ENCODE results near the gene ENAH.

The ENAH gene

DNA sequence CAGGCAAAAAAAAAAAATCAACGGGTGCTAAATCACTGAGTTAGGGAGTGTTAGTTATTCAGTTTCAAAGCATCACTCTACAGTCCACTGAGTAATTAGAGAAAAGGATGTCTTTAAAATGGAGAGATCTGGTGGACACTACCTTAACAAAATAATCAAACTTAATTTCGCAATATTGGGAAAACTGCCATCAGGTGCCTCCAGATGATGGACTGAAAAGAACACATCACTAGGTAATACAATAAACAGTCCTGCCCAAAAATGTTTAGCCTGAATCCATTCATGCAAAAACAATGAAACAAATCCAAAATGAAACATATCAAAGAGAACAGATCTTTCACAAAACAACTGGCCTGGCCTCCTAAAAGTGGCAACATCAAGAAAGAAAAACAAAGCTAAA is 54.1 kb downstream of the ENAH start:
- H3F3A ChIP-seq (ENCODE audit: insufficient read depth) = no peaks in the 10 kb centered on the region
- no peaks in the 10 kb centered on the region for H3K36me3 ChIP-seq (ENCODE audit: low read length)
- H3K4me2 ChIP-seq (ENCODE audit: low read depth, low read length, poor library complexity, severe bottlenecking) = no peak overlapping the region
- H3K9me3 ChIP-seq (ENCODE audit: insufficient read depth, low read length) = no peaks in the 10 kb centered on the region
- no peak overlapping the region for H3K4me3 ChIP-seq (ENCODE audit: insufficient read depth, low read length, poor library complexity, severe bottlenecking)
- TF ChIP-seq EZH2phosphoT487 (conservative IDR thresholded peaks at IDR 0.05; ENCODE audit: low read length) = no peak
- TF ChIP-seq, protein P1, sequence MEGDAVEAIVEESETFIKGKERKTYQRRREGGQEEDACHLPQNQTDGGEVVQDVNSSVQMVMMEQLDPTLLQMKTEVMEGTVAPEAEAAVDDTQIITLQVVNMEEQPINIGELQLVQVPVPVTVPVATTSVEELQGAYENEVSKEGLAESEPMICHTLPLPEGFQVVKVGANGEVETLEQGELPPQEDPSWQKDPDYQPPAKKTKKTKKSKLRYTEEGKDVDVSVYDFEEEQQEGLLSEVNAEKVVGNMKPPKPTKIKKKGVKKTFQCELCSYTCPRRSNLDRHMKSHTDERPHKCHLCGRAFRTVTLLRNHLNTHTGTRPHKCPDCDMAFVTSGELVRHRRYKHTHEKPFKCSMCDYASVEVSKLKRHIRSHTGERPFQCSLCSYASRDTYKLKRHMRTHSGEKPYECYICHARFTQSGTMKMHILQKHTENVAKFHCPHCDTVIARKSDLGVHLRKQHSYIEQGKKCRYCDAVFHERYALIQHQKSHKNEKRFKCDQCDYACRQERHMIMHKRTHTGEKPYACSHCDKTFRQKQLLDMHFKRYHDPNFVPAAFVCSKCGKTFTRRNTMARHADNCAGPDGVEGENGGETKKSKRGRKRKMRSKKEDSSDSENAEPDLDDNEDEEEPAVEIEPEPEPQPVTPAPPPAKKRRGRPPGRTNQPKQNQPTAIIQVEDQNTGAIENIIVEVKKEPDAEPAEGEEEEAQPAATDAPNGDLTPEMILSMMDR (IDR thresholded peaks at IDR 0.05; ENCODE audit: insufficient read depth, low read length, poor library complexity, severe bottlenecking) = no peak
- no peak overlapping the region for H3K27ac ChIP-seq (ENCODE audit: low read depth, low read length)
- H3K9ac ChIP-seq (ENCODE audit: low read length) = no peak overlapping the region
- H4K20me1 ChIP-seq (ENCODE audit: low read depth, low read length) = no peaks in the 10 kb centered on the region
- H2AFZ ChIP-seq (ENCODE audit: low read depth, low read length, severe bottlenecking) = no peak overlapping the region
- H3K27me3 ChIP-seq (ENCODE audit: low read length) = no peaks in the 10 kb centered on the region
- no peaks in the 10 kb centered on the region for H3K79me2 ChIP-seq (ENCODE audit: insufficient read depth, low read length)
- no peaks in the 10 kb centered on the region for H3K9me2 ChIP-seq (replicated peaks; ENCODE audit: insufficient read depth, low read length)

DNA sequence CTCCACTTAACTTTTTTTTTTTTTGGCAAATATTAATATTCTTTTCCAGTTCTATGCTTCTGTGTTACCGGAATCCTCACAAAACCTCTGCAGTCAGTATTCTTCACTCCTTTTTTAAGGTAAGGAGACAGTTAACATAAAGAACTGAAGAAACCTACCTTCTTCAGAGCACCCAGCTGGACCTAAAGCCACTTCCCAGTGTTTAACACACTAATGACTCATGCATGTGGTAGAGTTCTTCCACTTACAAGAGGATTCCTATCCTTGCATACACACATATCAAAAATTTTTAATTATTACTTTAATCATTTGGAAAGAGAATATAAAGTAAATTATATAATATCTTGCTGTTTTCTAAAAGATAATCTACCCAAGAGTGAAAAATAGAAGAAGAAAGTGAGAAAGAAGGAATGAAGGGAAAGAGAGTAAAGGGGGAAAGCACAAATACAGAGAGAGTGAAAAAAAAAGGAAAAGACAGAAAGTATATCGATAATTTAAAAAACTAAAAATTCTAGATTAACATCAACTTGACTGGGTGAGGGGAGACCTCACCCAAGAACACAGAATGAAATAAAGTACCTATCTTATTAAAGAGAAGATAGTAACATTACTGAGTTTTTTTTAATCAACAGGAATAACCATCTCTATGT is 54.9 kb downstream of the ENAH start:
- no peaks in the 10 kb centered on the region for H4K20me1 ChIP-seq (ENCODE audit: low read depth, low read length)
- no peaks in the 10 kb centered on the region for H3K36me3 ChIP-seq (ENCODE audit: low read length)
- no peaks in the 10 kb centered on the region for H3K9me2 ChIP-seq (replicated peaks; ENCODE audit: insufficient read depth, low read length)
- TF ChIP-seq EZH2phosphoT487 (conservative IDR thresholded peaks at IDR 0.05; ENCODE audit: low read length) = no peak
- TF ChIP-seq, protein P1 (IDR thresholded peaks at IDR 0.05; ENCODE audit: insufficient read depth, low read length, poor library complexity, severe bottlenecking) = no peak
- H3K9me3 ChIP-seq (ENCODE audit: insufficient read depth, low read length) = no peaks in the 10 kb centered on the region
- H2AFZ ChIP-seq (ENCODE audit: low read depth, low read length, severe bottlenecking) = no peak overlapping the region
- H3K27me3 ChIP-seq (ENCODE audit: low read length) = no peaks in the 10 kb centered on the region
- no peak overlapping the region for H3K27ac ChIP-seq (ENCODE audit: low read depth, low read length)
- H3K4me2 ChIP-seq (ENCODE audit: low read depth, low read length, poor library complexity, severe bottlenecking) = no peak overlapping the region
- H3F3A ChIP-seq (ENCODE audit: insufficient read depth) = no peaks in the 10 kb centered on the region
- no peak overlapping the region for H3K9ac ChIP-seq (ENCODE audit: low read length)
- no peaks in the 10 kb centered on the region for H3K79me2 ChIP-seq (ENCODE audit: insufficient read depth, low read length)
- no peak overlapping the region for H3K4me3 ChIP-seq (ENCODE audit: insufficient read depth, low read length, poor library complexity, severe bottlenecking)

DNA sequence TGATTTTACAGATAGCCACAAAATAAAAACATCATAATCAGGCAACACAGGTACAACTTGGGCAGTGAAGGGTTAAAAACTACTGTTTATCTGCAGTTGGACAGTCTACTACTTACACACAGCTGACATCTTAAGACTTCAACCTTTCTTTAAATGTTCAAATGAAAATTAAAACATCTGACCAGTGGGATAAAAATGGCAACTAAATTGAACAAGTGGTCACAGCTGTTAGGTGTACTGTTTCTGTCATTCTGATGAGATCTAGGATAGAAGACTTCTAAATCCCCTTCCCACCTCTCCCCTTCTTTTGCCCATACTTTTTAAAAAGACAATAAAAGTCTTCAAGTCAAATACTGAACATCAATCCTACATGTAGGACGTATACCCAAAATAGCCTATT is 56.2 kb downstream of the ENAH start:
- H3K27me3 ChIP-seq (ENCODE audit: low read length) = no peaks in the 10 kb centered on the region
- H3K36me3 ChIP-seq (ENCODE audit: low read length) = no peaks in the 10 kb centered on the region
- TF ChIP-seq, protein P1 (IDR thresholded peaks at IDR 0.05; ENCODE audit: insufficient read depth, low read length, poor library complexity, severe bottlenecking) = no peak
- no peak for TF ChIP-seq EZH2phosphoT487 (conservative IDR thresholded peaks at IDR 0.05; ENCODE audit: low read length)
- H3K79me2 ChIP-seq (ENCODE audit: insufficient read depth, low read length) = no peaks in the 10 kb centered on the region
- no peak overlapping the region for H2AFZ ChIP-seq (ENCODE audit: low read depth, low read length, severe bottlenecking)
- H3K4me3 ChIP-seq (ENCODE audit: insufficient read depth, low read length, poor library complexity, severe bottlenecking) = no peak overlapping the region
- H3K9me2 ChIP-seq (replicated peaks; ENCODE audit: insufficient read depth, low read length) = no peaks in the 10 kb centered on the region
- H3K27ac ChIP-seq (ENCODE audit: low read depth, low read length) = no peak overlapping the region
- H4K20me1 ChIP-seq (ENCODE audit: low read depth, low read length) = no peaks in the 10 kb centered on the region
- H3K4me2 ChIP-seq (ENCODE audit: low read depth, low read length, poor library complexity, severe bottlenecking) = no peak overlapping the region
- no peaks in the 10 kb centered on the region for H3F3A ChIP-seq (ENCODE audit: insufficient read depth)
- no peaks in the 10 kb centered on the region for H3K9me3 ChIP-seq (ENCODE audit: insufficient read depth, low read length)
- H3K9ac ChIP-seq (ENCODE audit: low read length) = no peak overlapping the region
